Measurements from ENCODE around the gene PANX1.
A peak's percentile ranks its signal among the peaks of the same experiment; 100 is the strongest.
"Not testable (repeated sequence)": the region's sequence is repeated elsewhere in the genome, so short reads cannot be mapped to it uniquely, and the experiment has no call there.

PANX1 gene

GRCh38 chr11:94111241-94111640 lies 17.4 kb upstream of the PANX1 start:
- H3K27ac ChIP-seq (ENCODE audit: low read depth, low read length), result no peak overlapping the region
- H3K4me1 ChIP-seq (ENCODE audit: insufficient read depth, low read length), result peaks cover 12% of the 10 kb centered on the region
- no peak overlapping the region for H3K4me3 ChIP-seq (ENCODE audit: low read length)
- WGBS, result 92% methylated on average over 3 of the region's 3 CpGs
- H3K36me3 ChIP-seq (ENCODE audit: insufficient read depth, low read length), result no peaks in the 10 kb centered on the region
- peaks cover 5% of the 10 kb centered on the region; the same call in 1 of the 2 replicates for H3K9me3 ChIP-seq (ENCODE audit: insufficient read depth, low read depth, low read length)
- no peaks in the 10 kb centered on the region for H3K27me3 ChIP-seq (ENCODE audit: insufficient read depth, low read length)
- no peak overlapping the region for H3K9ac ChIP-seq (ENCODE audit: low read depth, low read length)

GRCh38 chr11:94111660-94112059 lies 17.0 kb upstream of the PANX1 start:
- peaks cover 12% of the 10 kb centered on the region for H3K4me1 ChIP-seq (ENCODE audit: insufficient read depth, low read length)
- no peak overlapping the region for H3K4me3 ChIP-seq (ENCODE audit: low read length)
- H3K27me3 ChIP-seq (ENCODE audit: insufficient read depth, low read length), result no peaks in the 10 kb centered on the region
- H3K9ac ChIP-seq (ENCODE audit: low read depth, low read length), result no peak overlapping the region
- H3K36me3 ChIP-seq (ENCODE audit: insufficient read depth, low read length), result no peaks in the 10 kb centered on the region
- WGBS, result 86% methylated on average over 3 of the region's 3 CpGs
- no peak overlapping the region for H3K27ac ChIP-seq (ENCODE audit: low read depth, low read length)
- peaks cover 5% of the 10 kb centered on the region; the same call in 1 of the 2 replicates for H3K9me3 ChIP-seq (ENCODE audit: insufficient read depth, low read depth, low read length)

- Histone ChIP-seq H3K36me3 (ENCODE audit: insufficient read depth, low read length) (no peaks in the 10 kb centered on the region), H3K9me3 (ENCODE audit: insufficient read depth, low read depth, low read length) (peaks cover 5% of the 10 kb centered on the region; the same call in 1 of the 2 replicates), H3K9ac (ENCODE audit: low read depth, low read length) (no peak overlapping the region), H3K27me3 (ENCODE audit: insufficient read depth, low read length) (no peaks in the 10 kb centered on the region), H3K27ac (ENCODE audit: low read depth, low read length) (no peak overlapping the region; the same call in 1 of the 2 replicates), H3K4me3 (ENCODE audit: low read length) (no peak overlapping the region), H3K4me1 (ENCODE audit: insufficient read depth, low read length) (peaks cover 12% of the 10 kb centered on the region)
- no CpG with 5 or more reads among the region's 1 CpG for WGBS
Measured at GRCh38 chr11:94112206-94112953, 16.3 kb upstream of the PANX1 start.

GRCh38 chr11:94117197-94117574 lies 11.5 kb upstream of the PANX1 start:
- Histone ChIP-seq H3K9ac (ENCODE audit: low read depth, low read length) (no peak overlapping the region), H3K4me1 (ENCODE audit: insufficient read depth, low read length) (peaks cover 32% of the 10 kb centered on the region), H3K27me3 (ENCODE audit: insufficient read depth, low read length) (no peaks in the 10 kb centered on the region), H3K36me3 (ENCODE audit: insufficient read depth, low read length) (no peaks in the 10 kb centered on the region), H3K9me3 (ENCODE audit: insufficient read depth, low read depth, low read length) (peaks cover 4% of the 10 kb centered on the region; the same call in 1 of the 2 replicates), H3K27ac (ENCODE audit: low read depth, low read length) (no peak overlapping the region), H3K4me3 (ENCODE audit: low read length) (no peak overlapping the region)
- 100% methylated on average over 1 of the region's 1 CpG for WGBS

DNA sequence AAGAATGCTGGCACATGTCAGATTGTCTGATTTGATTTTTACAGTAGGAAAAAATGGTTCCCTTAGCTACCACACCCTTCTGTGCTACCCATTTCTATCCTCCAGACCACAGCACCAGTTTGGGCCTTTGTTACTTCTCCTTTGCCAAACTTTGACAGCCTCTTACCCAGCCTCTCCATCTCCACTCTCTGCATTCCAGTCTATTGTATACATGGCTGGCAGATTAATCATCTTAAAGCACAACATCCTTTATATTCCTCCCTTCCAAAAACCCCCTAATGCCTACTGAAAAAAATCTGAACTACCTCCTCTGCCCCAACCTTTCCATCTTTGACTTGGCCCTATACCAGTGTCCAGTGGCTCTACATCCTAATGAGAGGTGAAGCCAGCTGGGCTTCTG lies 10.8 kb upstream of the PANX1 start:
- no peaks in the 10 kb centered on the region for H3K36me3 ChIP-seq (ENCODE audit: insufficient read depth, low read length)
- no peak overlapping the region for H3K9ac ChIP-seq (ENCODE audit: low read depth, low read length)
- no peaks in the 10 kb centered on the region for H3K27me3 ChIP-seq (ENCODE audit: insufficient read depth, low read length)
- no peak overlapping the region for H3K27ac ChIP-seq (ENCODE audit: low read depth, low read length)
- no peak overlapping the region for H3K4me3 ChIP-seq (ENCODE audit: low read length)
- peaks cover 4% of the 10 kb centered on the region; the same call in 1 of the 2 replicates for H3K9me3 ChIP-seq (ENCODE audit: insufficient read depth, low read depth, low read length)
- peaks cover 26% of the 10 kb centered on the region for H3K4me1 ChIP-seq (ENCODE audit: insufficient read depth, low read length)

DNA sequence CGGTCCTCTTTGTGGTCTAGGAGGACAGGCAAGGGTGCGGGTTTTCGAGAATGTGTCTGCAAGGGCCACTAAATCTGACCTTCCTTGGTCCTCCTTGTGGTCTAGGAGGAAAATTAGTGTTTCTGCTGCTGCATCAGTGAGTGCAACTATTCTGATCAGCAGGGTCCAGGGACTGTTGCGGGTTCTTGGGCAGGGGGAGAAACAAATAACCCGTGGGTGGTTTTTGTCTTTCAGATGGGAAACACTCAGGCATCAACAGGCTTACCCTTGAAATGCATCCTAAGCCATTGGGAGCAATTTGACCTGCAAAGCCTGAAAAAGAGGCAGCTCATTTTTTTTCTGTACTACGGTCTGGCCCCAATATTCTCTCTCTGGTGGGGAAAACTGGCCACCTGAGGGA lies 9.0 kb upstream of the PANX1 start:
- not testable (repeated sequence) for H3K36me3 ChIP-seq (ENCODE audit: insufficient read depth, low read length); H3K9me3 ChIP-seq (ENCODE audit: insufficient read depth, low read depth, low read length); H3K4me3 ChIP-seq (ENCODE audit: low read length); H3K9ac ChIP-seq (ENCODE audit: low read depth, low read length); H3K27me3 ChIP-seq (ENCODE audit: insufficient read depth, low read length)
- Histone ChIP-seq H3K27ac (ENCODE audit: low read depth, low read length) (peak overlapping the region; percentile 88; the same call in 1 of the 2 replicates), H3K4me1 (ENCODE audit: insufficient read depth, low read length) (peaks cover 20% of the 10 kb centered on the region)
- 21% methylated on average over 6 of the region's 6 CpGs for WGBS

- peak overlapping the region; percentile 88; the same call in 1 of the 2 replicates for H3K27ac ChIP-seq (ENCODE audit: low read depth, low read length)
- not testable (repeated sequence) for H3K27me3 ChIP-seq (ENCODE audit: insufficient read depth, low read length); H3K4me3 ChIP-seq (ENCODE audit: low read length); H3K36me3 ChIP-seq (ENCODE audit: insufficient read depth, low read length); H3K9me3 ChIP-seq (ENCODE audit: insufficient read depth, low read depth, low read length); H3K9ac ChIP-seq (ENCODE audit: low read depth, low read length)
- H3K4me1 ChIP-seq (ENCODE audit: insufficient read depth, low read length), result peaks cover 20% of the 10 kb centered on the region
- WGBS, result 54% methylated on average over 2 of the region's 2 CpGs
Measured at GRCh38 chr11:94120516-94120915, 8.1 kb upstream of the PANX1 start.

- Histone ChIP-seq H3K4me3 (ENCODE audit: low read length) (no peak overlapping the region), H3K36me3 (ENCODE audit: insufficient read depth, low read length) (no peaks in the 10 kb centered on the region), H3K9me3 (ENCODE audit: insufficient read depth, low read depth, low read length) (peaks cover 4% of the 10 kb centered on the region; the same call in 1 of the 2 replicates), H3K27ac (ENCODE audit: low read depth, low read length) (peak overlapping the region; percentile 88; the same call in 1 of the 2 replicates), H3K4me1 (ENCODE audit: insufficient read depth, low read length) (peaks cover 20% of the 10 kb centered on the region), H3K27me3 (ENCODE audit: insufficient read depth, low read length) (no peaks in the 10 kb centered on the region), H3K9ac (ENCODE audit: low read depth, low read length) (no peak overlapping the region)
- 96% methylated on average over 6 of the region's 6 CpGs for WGBS
Measured at GRCh38 chr11:94120946-94121345, 7.7 kb upstream of the PANX1 start.

DNA sequence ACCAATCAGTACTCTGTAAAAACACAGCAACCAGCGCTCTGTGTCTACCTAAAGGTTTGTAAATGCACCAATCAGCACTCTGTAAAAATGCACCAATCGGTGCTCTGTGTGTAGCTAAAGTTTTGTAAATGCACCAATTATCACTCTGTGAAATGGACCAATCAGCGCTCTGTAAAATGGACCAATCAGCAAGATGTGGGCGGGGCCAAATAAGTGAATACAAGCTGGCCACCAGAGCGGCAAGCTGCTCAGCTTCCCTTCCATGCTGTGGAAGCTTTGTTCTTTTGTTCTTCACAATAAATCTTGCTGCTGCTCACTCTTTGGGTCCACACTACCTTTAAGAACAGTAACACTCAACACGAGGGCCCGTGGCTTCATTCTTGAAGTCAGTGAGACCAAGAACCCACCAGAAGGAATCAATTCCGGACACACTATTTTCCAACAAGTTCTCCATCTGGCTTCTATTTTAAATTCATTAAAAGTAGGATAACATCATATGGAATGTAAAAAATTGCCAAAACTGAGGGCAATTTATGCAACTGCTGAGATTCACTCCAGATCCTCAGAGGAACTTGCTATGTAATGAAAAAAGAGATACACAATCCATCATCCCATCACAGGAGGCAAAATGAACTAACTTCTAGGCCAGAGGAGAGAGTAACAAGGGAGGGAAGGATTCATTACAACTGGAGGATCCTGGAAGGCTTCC lies 3.1 kb upstream of the PANX1 start:
- H3K27me3 ChIP-seq (ENCODE audit: insufficient read depth, low read length), result no peaks in the 10 kb centered on the region
- H3K4me3 ChIP-seq (ENCODE audit: low read length), result no peak overlapping the region
- H3K4me1 ChIP-seq (ENCODE audit: insufficient read depth, low read length), result peaks cover 25% of the 10 kb centered on the region
- H3K36me3 ChIP-seq (ENCODE audit: insufficient read depth, low read length), result no peaks in the 10 kb centered on the region
- 91% methylated on average over 8 of the region's 8 CpGs for WGBS
- H3K9me3 ChIP-seq (ENCODE audit: insufficient read depth, low read depth, low read length), result no peaks in the 10 kb centered on the region
- H3K9ac ChIP-seq (ENCODE audit: low read depth, low read length), result no peak overlapping the region
- no peak overlapping the region for H3K27ac ChIP-seq (ENCODE audit: low read depth, low read length)

DNA sequence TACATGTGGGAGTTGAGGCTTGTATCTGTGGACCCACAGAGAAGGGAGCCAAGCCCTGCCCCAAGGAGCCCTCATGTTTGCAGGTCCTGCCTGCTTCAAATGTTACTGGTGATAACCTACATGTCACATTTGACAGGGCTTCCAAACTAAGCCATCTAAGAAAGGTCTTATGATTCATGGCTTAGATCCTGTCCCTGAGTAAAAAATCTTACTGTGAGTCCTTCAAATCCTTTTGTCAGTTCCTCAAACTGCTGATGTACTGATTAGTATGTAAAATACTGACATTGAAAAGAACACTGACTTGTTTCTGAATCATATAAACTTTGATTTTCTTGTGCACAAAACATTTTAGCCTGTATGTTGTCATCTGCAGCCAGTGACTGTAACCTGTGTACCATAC lies 1.0 kb upstream of the PANX1 start:
- Histone ChIP-seq H3K27ac (ENCODE audit: low read depth, low read length) (no peak overlapping the region), H3K9ac (ENCODE audit: low read depth, low read length) (peak overlapping the region; percentile 97; the same call in 1 of the 2 replicates), H3K4me1 (ENCODE audit: insufficient read depth, low read length) (peaks cover 38% of the 10 kb centered on the region), H3K36me3 (ENCODE audit: insufficient read depth, low read length) (no peaks in the 10 kb centered on the region), H3K27me3 (ENCODE audit: insufficient read depth, low read length) (no peaks in the 10 kb centered on the region), H3K9me3 (ENCODE audit: insufficient read depth, low read depth, low read length) (no peaks in the 10 kb centered on the region), H3K4me3 (ENCODE audit: low read length) (peak overlapping the region; percentile 95)

DNA sequence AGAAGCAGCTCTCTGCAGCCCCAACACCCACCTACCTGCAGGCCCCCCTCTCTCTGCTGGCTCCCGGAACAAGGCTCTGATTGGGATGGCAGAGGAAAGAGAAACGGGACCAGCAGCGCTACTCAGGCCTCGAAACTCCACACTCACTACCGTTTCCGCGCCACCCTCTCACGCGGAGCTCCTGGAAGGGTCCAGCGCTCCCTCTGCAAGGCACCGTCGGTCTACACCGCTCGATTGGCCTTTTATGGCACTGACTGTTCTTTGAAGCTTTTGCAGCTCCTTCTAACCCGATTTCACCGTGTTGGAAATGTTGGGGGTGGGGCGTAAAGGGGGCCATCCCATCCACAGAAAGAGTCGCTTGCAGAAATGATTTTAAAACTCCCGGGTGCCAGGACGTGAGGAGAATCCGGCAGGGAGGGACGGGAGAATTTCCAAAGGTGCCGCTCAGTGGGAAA lies 323 bp upstream of the PANX1 start:
- Histone ChIP-seq H3K9ac (ENCODE audit: low read depth, low read length) (peak overlapping the region; percentile 97), H3K27me3 (ENCODE audit: insufficient read depth, low read length) (no peaks in the 10 kb centered on the region), H3K27ac (ENCODE audit: low read depth, low read length) (peak overlapping the region; percentile 89), H3K36me3 (ENCODE audit: insufficient read depth, low read length) (no peaks in the 10 kb centered on the region), H3K9me3 (ENCODE audit: insufficient read depth, low read depth, low read length) (no peaks in the 10 kb centered on the region), H3K4me1 (ENCODE audit: insufficient read depth, low read length) (peaks cover 44% of the 10 kb centered on the region), H3K4me3 (ENCODE audit: low read length) (peak overlapping the region; percentile 95)
- WGBS, result under 1% methylated on average over 23 of the region's 23 CpGs

Data from HUES64 (cell line).